ENCODE measurements around the gene STRN. TPM values are rescaled to one million over a fixed set of nuclear protein-coding genes. Genes with fewer than 3 reads are reported as not detected.

STRN gene
- total and polyA plus RNA-seq, 9 of the 15 experiments (the other 6 are each of a cell fraction or from before 2014, with no cell fraction given), result 1.3 to 31.2 (median 20.0) TPM

- TF ChIP-seq SRSF3 (IDR thresholded peaks at IDR 0.05; ENCODE audit: insufficient read depth, low read length) (no peak), ZBED1 (IDR thresholded peaks at IDR 0.05) (no peak), SAFB2 (IDR thresholded peaks at IDR 0.05; ENCODE audit: borderline replicate concordance, low read depth, low read length, severe bottlenecking) (no peak), C11orf30 (IDR thresholded peaks at IDR 0.05; ENCODE audit: low read depth) (no peak)
Measured at GRCh38 chr2:36858551-36859365, 107.6 kb downstream of the STRN start (continued).

- Histone ChIP-seq H3K4me1 (replicated peaks in 1 of 2; ENCODE audit: control insufficient read depth in 2 of 2, insufficient read depth in 2 of 2, low read length in 2 of 2) (no peaks in the 10 kb centered on the region), H3K9ac (ENCODE audit: insufficient read depth in 1 of 2, low read depth in 2 of 2, low read length in 2 of 2) (no peak overlapping the region), H3K4me3 (no peak overlapping the region), H4K20me1 (replicated peaks; ENCODE audit: control insufficient read depth, insufficient read depth, low read length) (no peaks in the 10 kb centered on the region), H3K4me2 (ENCODE audit: insufficient read depth, low read length) (no peak overlapping the region), H2AFZ (ENCODE audit: low read depth, low read length) (no peak overlapping the region), H3K9me1 (ENCODE audit: control insufficient read depth, insufficient read depth, low read length) (no peaks in the 10 kb centered on the region), H3K79me2 (ENCODE audit: control insufficient read depth, insufficient read depth, low read length) (no peaks in the 10 kb centered on the region), H3K36me3 (ENCODE audit: control insufficient read depth, insufficient read depth, low read length) (peaks cover 27% of the 10 kb centered on the region; the same call in 2 of the 3 replicates), H3K9me3 (replicated peaks; ENCODE audit: control insufficient read depth, insufficient read depth, low read depth, low read length) (no peaks in the 10 kb centered on the region), H3K27me3 (ENCODE audit: control insufficient read depth in 2 of 2, insufficient read depth in 2 of 2, low read length in 2 of 2) (no peaks in the 10 kb centered on the region), H3K27ac (ENCODE audit: extremely low read depth, low read depth, low read length) (no peak overlapping the region)
- POLR2A ChIA-PET, result no interaction called here
- no peak for FAIRE-seq
- CTCF ChIA-PET (ENCODE audit: low intra/inter-chr PET ratio), result no interaction called here
- in situ Hi-C loops (cut with MboI) (no loop called here), intact Hi-C loops (cut with micrococcal nuclease) (no loop called here)
- no peak for DNase-seq (ENCODE audit: extremely low read depth in 1 of 4, low spot score in 3 of 4)
- no TSS peak for BruUV-seq (replicated peaks)
- ATAC-seq, result no peak
- WGBS (ENCODE audit: insufficient coverage, low coverage, missing lambda C conversion rate), result 92% methylated on average over 5 of the region's 5 CpGs
- TF ChIP-seq FOXJ2 (tag; IDR thresholded peaks at IDR 0.05) (no peak), ESRRA (IDR thresholded peaks at IDR 0.05; ENCODE audit: borderline replicate concordance, low read depth) (no peak), OTX1 (CRISPR knock-in tag; IDR thresholded peaks at IDR 0.05) (no peak), CBX8 (IDR thresholded peaks at IDR 0.05; ENCODE audit: borderline replicate concordance, extremely low read depth, low read depth, low read length, poor library complexity, severe bottlenecking) (no peak), BRCA1 (IDR thresholded peaks at IDR 0.05) (no peak), BRCA1 (CRISPR knock-in tag; IDR thresholded peaks at IDR 0.05) (no peak), TAF15 (IDR thresholded peaks at IDR 0.05; ENCODE audit: low read depth, low read length) (no peak), MYBL2 (IDR thresholded peaks at IDR 0.05; ENCODE audit: low read depth) (no peak), MYBL2 (CRISPR knock-in tag; IDR thresholded peaks at IDR 0.05; ENCODE audit: borderline replicate concordance) (no peak), HINFP (tag; conservative IDR thresholded peaks at IDR 0.05; ENCODE audit: low read depth) (no peak), ZNF551 (CRISPR knock-in tag; IDR thresholded peaks at IDR 0.05) (no peak), SMARCA4 (IDR thresholded peaks at IDR 0.05) (no peak), U2AF1 (optimal IDR thresholded peaks at IDR 0.05; ENCODE audit: low read depth, low read length) (no peak), ESRRB (CRISPR knock-in tag; IDR thresholded peaks at IDR 0.05; ENCODE audit: borderline replicate concordance) (no peak), CHCHD3 (CRISPR knock-in tag; IDR thresholded peaks at IDR 0.05) (no peak), BRD4 (IDR thresholded peaks at IDR 0.05) (no peak), SMARCB1 (IDR thresholded peaks at IDR 0.05; ENCODE audit: insufficient read length, low read depth) (no peak), CGGBP1 (CRISPR knock-in tag; IDR thresholded peaks at IDR 0.05) (no peak)
Measured at GRCh38 chr2:36857713-36858112, 108.6 kb downstream of the STRN start.

All from K562 (cell line).